HG03196 (cell line): ENCODE measurements around the gene TBPL1.
"Not testable (repeated sequence)": the region's sequence is repeated elsewhere in the genome, so short reads cannot be mapped to it uniquely, and the experiment has no call there.

Source experiments
- ATAC-seq: cut with Tn5 transposase; IDR thresholded peaks from one replicate; pipeline ENCODE4 v1.9.1; 2021; ENCODE audit not compliant: unreplicated experiment

Gene TBPL1

GRCh38 chr6:133952815-133953633 lies at the start of gene TBPL1:
TBPL1 (plus strand) TSS chr6:133953224; CDS start chr6:133980126, 26,902 bp downstream.
- ATAC-seq: peak; percentile 94

- no peak for ATAC-seq
These were observed 49.2 kb upstream of the TBPL1 start for GRCh38 chr6:133903855-133904254.

GRCh38 chr6:133906050-133906449 lies 47.0 kb upstream of the TBPL1 start:
- no peak for ATAC-seq

GRCh38 chr6:133916650-133917151 lies 36.3 kb upstream of the TBPL1 start:
- ATAC-seq: peak; percentile 57

GRCh38 chr6:133917781-133918180 lies 35.2 kb upstream of the TBPL1 start:
- ATAC-seq: no peak

- no peak for ATAC-seq
These were observed 34.7 kb upstream of the TBPL1 start for GRCh38 chr6:133918208-133918930.

GRCh38 chr6:133919362-133919761 lies 33.7 kb upstream of the TBPL1 start:
- ATAC-seq: no peak

GRCh38 chr6:133921249-133921859 lies 31.7 kb upstream of the TBPL1 start:
- ATAC-seq: peak; percentile 51

- ATAC-seq: no peak
These were observed 29.0 kb upstream of the TBPL1 start for GRCh38 chr6:133923938-133924593.

GRCh38 chr6:133931221-133931620 lies 21.8 kb upstream of the TBPL1 start:
- ATAC-seq: not testable (repeated sequence)

GRCh38 chr6:133936352-133936751 lies 16.7 kb upstream of the TBPL1 start:
- ATAC-seq: not testable (repeated sequence)

- no peak for ATAC-seq
These were observed 15.1 kb upstream of the TBPL1 start for GRCh38 chr6:133937909-133938308.

- no peak for ATAC-seq
These were observed 14.5 kb upstream of the TBPL1 start for GRCh38 chr6:133938533-133938932.

GRCh38 chr6:133939778-133940667 lies 13.0 kb upstream of the TBPL1 start:
- no peak for ATAC-seq

GRCh38 chr6:133945158-133945557 lies 7.9 kb upstream of the TBPL1 start:
- ATAC-seq: no peak

- ATAC-seq: no peak
These were observed 5.6 kb upstream of the TBPL1 start for GRCh38 chr6:133947302-133947900.

GRCh38 chr6:133948472-133948871 lies 4.6 kb upstream of the TBPL1 start:
- ATAC-seq: no peak

GRCh38 chr6:133951227-133951626 lies 1.8 kb upstream of the TBPL1 start:
- ATAC-seq: no peak
